ENCODE data around the gene TMEM135.

DNA sequence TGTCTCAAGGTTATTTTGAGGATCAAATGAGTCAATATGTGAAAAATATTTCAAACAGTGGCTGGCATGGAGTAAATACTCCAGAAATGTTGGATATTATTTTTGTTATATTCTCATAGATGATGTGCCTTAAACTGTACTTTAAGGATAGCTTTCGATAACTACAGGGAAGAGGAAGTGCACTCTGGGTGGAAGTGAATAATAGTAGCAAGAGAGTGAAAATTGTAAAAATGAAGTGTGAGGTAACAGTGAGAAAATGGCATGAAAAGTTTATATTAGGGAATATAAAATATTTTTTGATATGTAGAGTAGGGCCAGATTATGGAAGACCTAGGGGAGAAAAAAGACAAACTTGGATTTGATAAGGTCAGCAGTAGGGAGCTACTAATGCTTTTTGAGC, 258.9 kb downstream of the TMEM135 start:
- TF ChIP-seq POLR2A (IDR thresholded peaks at IDR 0.05; ENCODE audit: low read depth, low read length) (no peak), TAF1 (IDR thresholded peaks at IDR 0.05; ENCODE audit: borderline replicate concordance, low read depth, low read length) (no peak)
